GM12878 (cell line): ENCODE results near the gene KIAA1328. TPM values are rescaled to one million over a fixed set of nuclear protein-coding genes. Genes with fewer than 3 reads are reported as not detected.

ENCODE experiments used
- ATAC-seq: fragments of 200-7000 bp; cut with Tn5 transposase; 3 replicates; pipeline ENCODE4 v1.9.1; 2020; ENCODE audit warnings: mild to moderate bottlenecking, moderate library complexity
- BruUV-seq: library from RNA; stranded (reverse); fragments of 400-500 nt; replicated peaks from 2 replicates; lab custom pipeline; 2021; lab: Mats Ljungman, UMichigan
- CTCF ChIA-PET: fragments of 300-600 bp; sonication (Branson Sonifier 250); formaldehyde crosslinking; extraction: SDS; loops from one replicate; lab custom pipeline; 2021; ENCODE audit warnings: inconsistent platforms; lab: Yijun Ruan, JAX
- POLR2A ChIA-PET: fragments of 350-600 bp; formaldehyde crosslinking; extraction: SDS; loops from one replicate; lab custom pipeline; 2021; ENCODE audit warnings: inconsistent platforms; lab: Charles Lee
- RAD21 ChIA-PET: fragments of 300-600 bp; sonication (Branson Sonifier 250); formaldehyde crosslinking; loops from one replicate; lab custom pipeline; 2023; ENCODE audit warnings: antibody characterized with exemption; ENCODE audit not compliant: unreplicated experiment; lab: Charles Lee
- SMC1A ChIA-PET: fragments of 300-600 bp; sonication (Branson Sonifier 250); formaldehyde crosslinking; loops from one replicate; lab custom pipeline; 2023; ENCODE audit not compliant: unreplicated experiment, uncharacterized antibody; lab: Charles Lee
- DNase-seq: peaks from one replicate; pipeline ENCODE4 v3.0.0-alpha.2; 2011; ENCODE audit warnings: low read depth, low spot score
- FAIRE-seq: peaks from 3 replicates; lab custom pipeline; 2011; peaks lifted over from hg19 to GRCh38; lab: Jason Lieb, UNC
- H2AFZ ChIP-seq: 2 replicates; pipeline ENCODE4 v1.6.0; 2011; ENCODE audit warnings: low read depth, low read length, control low read depth; ENCODE audit not compliant: control insufficient read depth
- H3K27ac ChIP-seq: 2 replicates; pipeline ENCODE4 v1.5.1; 2011; ENCODE audit warnings: control low read depth; ENCODE audit not compliant: control insufficient read depth, insufficient read depth
- H3K27me3 ChIP-seq, 2 experiments: replicated peaks in 1 of 2; 2 replicates each; pipeline versions ENCODE4 v1.6.0 to v1.6.1; 2011; ENCODE audit warnings: low read length in 1 of 2; ENCODE audit not compliant: control insufficient read depth in 2 of 2, insufficient read depth in 2 of 2
- H3K36me3 ChIP-seq, 2 experiments: 2 replicates each; pipeline ENCODE4 v1.5.1; 2011; ENCODE audit warnings: low read length in 1 of 2; ENCODE audit not compliant: control insufficient read depth in 2 of 2, insufficient read depth in 2 of 2
- H3K4me1 ChIP-seq: 2 replicates; pipeline ENCODE4 v1.6.1; 2011; ENCODE audit warnings: mild to moderate bottlenecking, low read length, moderate library complexity, mixed read lengths; ENCODE audit not compliant: control insufficient read depth, insufficient read depth
- H3K4me2 ChIP-seq: 2 replicates; pipeline ENCODE4 v1.6.0; 2011; ENCODE audit warnings: control low read depth; ENCODE audit not compliant: control insufficient read depth, insufficient read depth
- H3K4me3 ChIP-seq: fragments of 200-600 bp; sonication (generic); 2 replicates; pipeline ENCODE4 v1.5.1; 2016
- H3K79me2 ChIP-seq: 2 replicates; pipeline ENCODE4 v1.6.0; 2011; ENCODE audit warnings: low read length; ENCODE audit not compliant: control insufficient read depth, insufficient read depth
- H3K9ac ChIP-seq: 2 replicates; pipeline ENCODE4 v1.8.0; 2011; ENCODE audit warnings: low read length, control low read depth, mixed read lengths; ENCODE audit not compliant: control insufficient read depth, insufficient read depth
- H3K9me3 ChIP-seq: replicated peaks from 3 replicates; pipeline ENCODE4 v1.5.1; 2011; ENCODE audit warnings: mild to moderate bottlenecking, low read length; ENCODE audit not compliant: control insufficient read depth, insufficient read depth
- H4K20me1 ChIP-seq: 2 replicates; pipeline ENCODE4 v1.6.0; 2011; ENCODE audit not compliant: control insufficient read depth, insufficient read depth
- EZH2 ChIP-seq: IDR thresholded peaks from 2 replicates; pipeline ENCODE4 v1.6.1; 2012; ENCODE audit warnings: low read depth, mild to moderate bottlenecking, control low read depth, inconsistent platforms, low read length, borderline replicate concordance; ENCODE audit not compliant: control insufficient read depth
- HSF1 ChIP-seq: fragments of 150-350 bp; IDR thresholded peaks from 2 replicates; pipeline ENCODE4 v1.6.1; 2014; ENCODE audit warnings: mild to moderate bottlenecking, low read depth, low read length
- IKZF2 ChIP-seq, 2 experiments: fragments of 450-650 bp; IDR thresholded peaks; 2 replicates each; pipeline ENCODE4 v1.6.1; 2017; ENCODE audit warnings: mild to moderate bottlenecking in 2 of 2, moderate library complexity in 2 of 2
- MAX ChIP-seq: IDR thresholded peaks from 2 replicates; pipeline ENCODE4 v1.6.1; 2012; ENCODE audit warnings: low read depth, low read length, improper control_type of control experiment
- MLLT1 ChIP-seq: fragments of 450-650 bp; IDR thresholded peaks from 2 replicates; pipeline ENCODE4 v1.6.1; 2016; ENCODE audit warnings: mild to moderate bottlenecking
- MTA2 ChIP-seq: fragments of 450-650 bp; IDR thresholded peaks from 2 replicates; pipeline ENCODE4 v1.6.1; 2016; ENCODE audit warnings: low read depth, mild to moderate bottlenecking, moderate library complexity
- MYB ChIP-seq: fragments of 150-350 bp; IDR thresholded peaks from 2 replicates; pipeline ENCODE4 v1.6.1; 2014; ENCODE audit warnings: mild to moderate bottlenecking, low read depth, low read length, borderline replicate concordance
- NFYA ChIP-seq: IDR thresholded peaks from 2 replicates; pipeline ENCODE4 v1.6.1; 2011; ENCODE audit warnings: low read depth, mild to moderate bottlenecking, low read length, improper control_type of control experiment, borderline replicate concordance
- NR2C1 ChIP-seq: fragments of 450-650 bp; IDR thresholded peaks from 2 replicates; pipeline ENCODE4 v1.6.1; 2017; ENCODE audit warnings: antibody characterized with exemption, mild to moderate bottlenecking, moderate library complexity
- NRF1 ChIP-seq: conservative IDR thresholded peaks from 2 replicates; pipeline ENCODE4 v1.6.1; 2011; ENCODE audit warnings: mild to moderate bottlenecking, low read depth, low read length, improper control_type of control experiment
- RB1 ChIP-seq: fragments of 450-650 bp; formaldehyde crosslinking; IDR thresholded peaks from 2 replicates; pipeline ENCODE4 v1.6.1; 2017; ENCODE audit warnings: mild to moderate bottlenecking, borderline replicate concordance
- SUZ12 ChIP-seq: fragments of 200-600 bp; sonication (generic); IDR thresholded peaks from one replicate; pipeline ENCODE4 v1.6.1; 2018; ENCODE audit warnings: antibody characterized with exemption, mild to moderate bottlenecking; ENCODE audit not compliant: unreplicated experiment
- TCF12 ChIP-seq: IDR thresholded peaks from 2 replicates; pipeline ENCODE4 v1.6.1; 2011; ENCODE audit warnings: low read depth, mild to moderate bottlenecking, low read length
- ZBTB11 ChIP-seq: fragments of 450-650 bp; formaldehyde crosslinking; IDR thresholded peaks from 2 replicates; pipeline ENCODE4 v1.5.0; 2022; ENCODE audit warnings: mild to moderate bottlenecking, missing genetic modification characterization
- WGBS: methylation state at CpG from one replicate; pipeline ENCODE4 v1.1.6; 2016; ENCODE audit warnings: low lambda C conversion rate; ENCODE audit not compliant: insufficient replicate concordance, insufficient coverage; ENCODE audit errors: missing lambda C conversion rate; 5-methylcytosine and 5-hydroxymethylcytosine counted together
- in situ Hi-C: fragments of 300-500 bp; cut with MboI; formaldehyde crosslinking; loops from 9 replicates; pipeline ENCODE4 v1.14.3; 2018; ENCODE audit warnings: mixed read lengths
- intact Hi-C: fragments of 100-400 bp; cut with micrococcal nuclease; formaldehyde crosslinking; loops from one replicate; pipeline ENCODE4 v1.14.2; 2022; ENCODE audit not compliant: unreplicated experiment
- polyA plus RNA-seq, 11 experiments: library from polyadenylated mRNA; depleted of rRNA in 4 of 11; unstranded in 6 of 11; stranded (reverse) in 5 of 11; fragments of >200 nt; fragmentation: Nextera tagmentation in 4 of 11; fragmentation: Illumina TruSeq in 1 of 11; extraction: Ambion mirVana in 4 of 11; extraction: Trizol in 1 of 11; gene quantifications; 1 replicate in 1 of 11; 2 replicates in 10 of 11; pipeline versions ENCODE4 v1.2.1 to v1.2.3, GENCODE V29; 2011 to 2016; ENCODE audit warnings: inconsistent platforms in 2 of 11, missing spikeins in 2 of 11, low read depth in 1 of 11
- total RNA-seq, 4 experiments: library from RNA; depleted of rRNA in 3 of 4; stranded (reverse); fragments of >200 nt in 3 of 4; fragmentation: Illumina TruSeq in 1 of 4; extraction: Trizol in 1 of 4; gene quantifications; 2 replicates each; pipeline versions ENCODE4 v1.2.1 to v1.2.3, GENCODE V29; 2013 to 2021

KIAA1328 gene
- total and polyA plus RNA-seq, 10 of the 15 experiments (the other 5 are each of a cell fraction or from before 2014, with no cell fraction given) = 3.1 to 7.1 (median 4.6) TPM

- no peak for TF ChIP-seq MLLT1
- no peak for TF ChIP-seq ZBTB11 (CRISPR knock-in tag)
- no peak for TF ChIP-seq EZH2
- no peak for TF ChIP-seq SUZ12
Observed at GRCh38 chr18:37249171-37249886, 420.4 kb downstream of the KIAA1328 start (continued).

GRCh38 chr18:37249895-37250618, 421.1 kb downstream of the KIAA1328 start:
- no peaks in the 10 kb centered on the region for H4K20me1 ChIP-seq
- no TSS peak for BruUV-seq
- FAIRE-seq = no peak
- ChIA-PET SMC1A (no interaction called here), POLR2A (interaction anchor here (0.6 kb wide), 1 partner anchor 84 kb away, joined by 3 read pairs; no protein-coding TSS in a partner anchor), CTCF (interaction anchor here (1.2 kb wide), 1 partner anchor 308 kb away, joined by 3 read pairs; no protein-coding TSS in a partner anchor), RAD21 (no interaction called here)
- H3K9ac ChIP-seq = no peak overlapping the region
- H3K4me3 ChIP-seq = no peak overlapping the region
- H3K27ac ChIP-seq = no peak overlapping the region
- in situ Hi-C loops = no loop called here
- H3K79me2 ChIP-seq = no peaks in the 10 kb centered on the region
- intact Hi-C loops = no loop called here
- H3K9me3 ChIP-seq = no peaks in the 10 kb centered on the region
- DNase-seq = no peak
- peaks cover 2 to 9% of the 10 kb centered on the region in 2 experiments for H3K27me3 ChIP-seq
- H3K36me3 ChIP-seq = no peaks in the 10 kb centered on the region
- no peaks in the 10 kb centered on the region for H3K4me1 ChIP-seq
- WGBS = 11% methylated on average over 6 of the region's 6 CpGs
- H3K4me2 ChIP-seq = no peak overlapping the region
- no peak overlapping the region for H2AFZ ChIP-seq
- ATAC-seq = no peak
- no peak for TF ChIP-seq MYB
- no peak for TF ChIP-seq RB1
- TF ChIP-seq NR2C1 = no peak
- no peak for TF ChIP-seq MTA2
- no peak for TF ChIP-seq HSF1
- TF ChIP-seq IKZF2 (IDR thresholded peaks at IDR 0.05) = no peak
- no peak for TF ChIP-seq TCF12
- TF ChIP-seq NRF1 = no peak
- no peak for TF ChIP-seq NFYA
- no peak for TF ChIP-seq MAX
